ENCODE measurements around the gene FTO. TPM values are rescaled to one million over a fixed set of nuclear protein-coding genes. Genes with fewer than 3 reads are reported as not detected.
"Not testable (repeated sequence)": the region's sequence is repeated elsewhere in the genome, so short reads cannot be mapped to it uniquely, and the experiment has no call there.

Gene FTO
- total RNA-seq, 4 donors from 2014 or later: 98.1 to 127 (median 109) TPM

DNA sequence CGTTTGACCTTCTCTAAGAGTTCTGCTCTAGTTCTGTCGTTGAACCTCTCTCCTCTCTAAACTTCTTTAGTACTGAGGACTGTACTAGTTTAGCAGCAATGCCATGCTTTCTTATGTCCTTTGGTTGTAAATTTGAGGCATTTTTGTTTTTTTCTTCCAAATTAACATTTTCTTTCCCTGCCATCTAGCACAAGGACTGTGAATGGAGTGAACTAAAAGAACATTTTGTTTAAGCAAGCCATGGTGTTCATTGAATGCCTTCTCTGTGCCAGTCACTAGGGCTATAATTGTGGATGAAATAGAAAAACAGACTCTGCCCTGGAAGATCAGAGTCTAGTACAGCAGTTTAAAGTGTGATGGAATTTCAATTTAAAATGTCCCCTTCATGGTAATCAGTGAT, 137.9 kb downstream of the FTO start:
- Histone ChIP-seq H3K27me3 (no peaks in the 10 kb centered on the region), H3K27ac (no peak overlapping the region), H3K4me1 (peaks cover 0 to 19% (median 0%) of the 10 kb centered on the region in 4 donors), H3K36me3 (no peaks in the 10 kb centered on the region), H3K4me3 (no peak overlapping the region), H3K9me3 (no peaks in the 10 kb centered on the region)
- 42 to 46% methylated on average over 2 of the region's 2 CpGs for WGBS, 2 donors
- no peak for DNase-seq (ENCODE audit: low spot score in 2 of 2)
- no peak for TF ChIP-seq CTCF (IDR thresholded peaks at IDR 0.05)
- no peak for TF ChIP-seq EP300 (IDR thresholded peaks at IDR 0.05)
- TF ChIP-seq POLR2A (IDR thresholded peaks at IDR 0.05): no peak

DNA sequence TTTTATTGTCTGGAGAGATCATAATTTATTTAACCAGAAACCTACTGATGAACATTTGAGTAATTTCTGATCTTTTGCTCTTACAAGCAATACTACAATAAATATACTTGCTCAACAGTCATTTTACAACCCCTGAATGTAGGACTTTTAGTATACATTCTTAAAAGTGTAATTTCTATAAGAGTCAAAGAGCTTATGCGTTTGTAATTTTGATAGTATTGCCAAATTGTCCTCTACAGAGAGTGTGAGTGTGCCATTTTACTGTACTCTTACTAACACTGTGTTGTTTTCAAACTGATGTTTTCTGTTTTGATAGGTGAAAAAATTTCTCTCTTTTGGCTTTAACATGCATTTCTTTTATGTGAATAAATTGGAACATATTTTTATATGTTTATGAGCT, 139.1 kb downstream of the FTO start:
- TF ChIP-seq POLR2A (IDR thresholded peaks at IDR 0.05) (no peak), EP300 (IDR thresholded peaks at IDR 0.05) (no peak), CTCF (IDR thresholded peaks at IDR 0.05) (no peak)
- H3K27ac ChIP-seq: no peak overlapping the region
- no peak for DNase-seq (ENCODE audit: low spot score in 2 of 2)
- no peak overlapping the region for H3K4me3 ChIP-seq
- no peaks in the 10 kb centered on the region for H3K36me3 ChIP-seq
- H3K27me3 ChIP-seq: no peaks in the 10 kb centered on the region
- peaks cover 0 to 13% (median 0%) of the 10 kb centered on the region in 4 donors for H3K4me1 ChIP-seq
- no peaks in the 10 kb centered on the region for H3K9me3 ChIP-seq
- 72 to 87% methylated on average over 1 of the region's 1 CpG for WGBS, 2 donors

DNA sequence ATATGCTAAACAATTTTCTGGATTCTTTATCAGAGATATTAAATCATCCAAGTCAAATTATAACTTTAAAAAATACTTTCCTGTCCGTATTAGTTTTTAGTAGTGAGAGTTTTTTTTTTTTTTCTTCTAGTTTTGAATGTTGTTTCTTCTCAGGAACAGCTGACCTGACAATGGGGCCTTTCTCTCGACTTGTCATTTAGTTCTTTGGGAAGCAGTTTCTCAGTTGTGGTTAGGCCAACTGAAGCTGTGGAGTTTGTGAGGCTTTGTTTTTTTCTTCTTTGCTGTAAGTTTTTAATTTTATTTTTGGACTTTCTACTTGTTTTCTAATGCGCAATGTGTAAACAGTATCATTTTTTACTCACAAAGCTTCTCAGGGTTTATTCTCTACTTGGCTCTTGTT, 140.8 kb downstream of the FTO start:
- 45 to 46% methylated on average over 3 of the region's 3 CpGs for WGBS, 2 donors
- no peak overlapping the region for H3K4me3 ChIP-seq
- no peak for DNase-seq (ENCODE audit: low spot score in 2 of 2)
- no peak for TF ChIP-seq POLR2A (IDR thresholded peaks at IDR 0.05)
- no peak for TF ChIP-seq EP300 (IDR thresholded peaks at IDR 0.05)
- H3K27ac ChIP-seq: no peak overlapping the region
- no peaks in the 10 kb centered on the region for H3K27me3 ChIP-seq
- H3K36me3 ChIP-seq: peaks cover 0 to 8% (median 0%) of the 10 kb centered on the region in 3 donors
- H3K9me3 ChIP-seq: no peaks in the 10 kb centered on the region
- H3K4me1 ChIP-seq: peaks cover 0 to 21% (median 0%) of the 10 kb centered on the region in 4 donors

DNA sequence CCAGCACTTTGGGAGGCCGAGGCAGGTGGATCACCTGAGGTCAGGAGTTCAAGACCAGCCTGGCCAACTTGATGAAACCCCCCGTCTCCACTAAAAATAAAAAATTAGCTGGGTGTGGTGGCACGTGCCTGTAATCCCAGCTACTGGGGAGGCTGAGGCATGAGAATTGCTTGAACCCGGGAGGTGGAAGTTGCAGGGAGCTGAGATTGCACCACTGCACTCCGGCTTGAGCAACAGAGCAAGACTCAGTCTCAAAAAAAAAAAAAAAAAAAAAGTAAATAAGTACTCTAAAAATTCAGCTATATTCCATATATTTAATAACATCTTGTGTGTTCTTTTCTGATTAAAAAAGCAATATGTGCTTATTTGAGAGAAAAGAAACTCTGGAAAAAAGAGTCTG, 142.6 kb downstream of the FTO start:
- H3K9me3 ChIP-seq; H3K36me3 ChIP-seq; DNase-seq (ENCODE audit: low spot score in 2 of 2); H3K4me3 ChIP-seq; H3K27ac ChIP-seq; H3K27me3 ChIP-seq: not testable (repeated sequence)
- peaks cover 0 to 18% (median 0%) of the 10 kb centered on the region in 4 donors for H3K4me1 ChIP-seq
- WGBS, 2 donors: 84 to 92% methylated on average over 5 of the region's 5 CpGs

DNA sequence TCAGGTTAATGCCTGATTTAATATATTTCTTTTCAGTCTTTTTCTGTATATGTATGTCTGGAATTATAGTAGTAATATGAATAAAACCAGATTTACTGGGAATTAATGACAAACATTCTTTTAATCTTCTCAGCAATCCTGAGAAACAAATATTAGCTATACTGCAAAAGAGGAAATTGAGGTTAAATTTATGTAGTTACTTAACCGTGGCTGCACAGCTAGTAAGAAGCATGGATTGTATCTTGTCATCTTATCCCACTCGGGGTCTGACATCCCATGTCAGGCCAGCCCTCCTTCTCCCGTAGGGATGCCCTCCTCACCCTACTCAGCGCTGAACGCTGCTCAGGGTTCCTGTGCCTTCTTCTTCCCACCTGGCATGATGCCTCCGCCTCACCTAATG, 143.0 kb downstream of the FTO start:
- H3K27ac ChIP-seq: no peak overlapping the region
- TF ChIP-seq POLR2A (IDR thresholded peaks at IDR 0.05) (no peak), CTCF (IDR thresholded peaks at IDR 0.05) (no peak)
- 61 to 79% methylated on average over 6 of the region's 6 CpGs for WGBS, 2 donors

GRCh38 chr16:53848277-53848942, 144.5 kb downstream of the FTO start:
- Histone ChIP-seq H3K36me3 (peaks cover 0 to 15% (median 0%) of the 10 kb centered on the region in 3 donors), H3K27ac (no peak overlapping the region), H3K9me3 (no peaks in the 10 kb centered on the region), H3K27me3 (no peaks in the 10 kb centered on the region), H3K4me3 (no peak overlapping the region), H3K4me1 (peaks cover 0 to 14% (median 0%) of the 10 kb centered on the region in 4 donors)
- WGBS, 2 donors: 64 to 68% methylated on average over 3 of the region's 3 CpGs
- no peak for DNase-seq (ENCODE audit: low spot score in 2 of 2)
- TF ChIP-seq POLR2A (IDR thresholded peaks at IDR 0.05): no peak
- TF ChIP-seq CTCF (IDR thresholded peaks at IDR 0.05): no peak
- no peak for TF ChIP-seq EP300 (IDR thresholded peaks at IDR 0.05)

More for the DNA sequence above, 143.0 kb downstream of the FTO start:
- Histone ChIP-seq H3K9me3 (no peaks in the 10 kb centered on the region), H3K36me3 (peaks cover 0 to 8% (median 0%) of the 10 kb centered on the region in 3 donors), H3K4me3 (no peak overlapping the region), H3K27me3 (no peaks in the 10 kb centered on the region), H3K4me1 (peaks cover 0 to 14% (median 0%) of the 10 kb centered on the region in 4 donors)
- no peak for DNase-seq (ENCODE audit: low spot score in 2 of 2)

Measured in tibial nerve (tissue), 4 donors.